GM04504 (cell line): ENCODE measurements around the gene DNMT3A.
A peak's percentile ranks its signal among the peaks of the same experiment; 100 is the strongest.

Experiments used
- DNase-seq: peaks from one replicate; pipeline ENCODE4 v3.0.0-alpha.2; 2012; ENCODE audit warnings: low read depth

DNMT3A gene

GRCh38 chr2:25343187-25343825, 1.6 kb upstream of the DNMT3A start:
- DNase-seq = no peak

DNA sequence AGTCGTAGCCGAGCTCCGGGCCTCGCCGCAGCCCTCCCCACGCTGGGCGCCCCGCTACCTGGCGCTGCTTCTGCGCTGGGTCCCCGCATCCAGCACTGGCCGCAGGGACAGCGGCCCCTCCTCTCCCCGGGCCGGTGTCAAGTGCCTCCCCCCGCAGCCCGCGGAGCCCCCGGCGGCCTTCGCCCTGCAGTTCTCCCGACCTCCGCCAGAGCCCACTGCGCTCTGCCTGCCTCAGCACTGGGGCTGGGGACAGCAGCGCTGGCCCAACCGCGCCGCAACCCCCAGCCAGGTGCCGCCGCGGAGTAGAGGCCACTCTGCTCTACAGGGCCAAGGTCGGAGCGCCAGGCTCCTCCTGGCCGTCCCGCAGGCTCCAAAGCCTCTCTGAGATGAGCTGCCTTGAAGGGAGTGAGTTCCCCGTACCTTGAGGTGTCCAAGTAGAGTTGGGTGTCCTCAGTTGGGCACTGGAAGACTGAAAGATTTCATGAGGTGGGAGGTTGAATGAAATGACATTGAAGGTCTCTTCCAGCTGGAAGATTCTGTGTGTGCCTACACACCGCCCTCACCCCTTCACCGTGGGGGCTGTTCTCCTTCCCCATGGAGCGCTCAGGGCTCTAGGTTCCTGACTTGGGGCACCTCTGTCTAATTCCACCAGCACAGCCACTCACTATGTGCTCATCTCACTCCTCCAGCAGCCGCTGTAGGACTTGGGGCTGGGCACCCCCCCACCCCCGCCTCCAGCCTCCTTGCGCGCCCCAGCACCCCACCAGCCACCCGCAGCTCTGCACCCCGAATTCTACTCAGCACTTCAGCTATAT, 854 bp upstream of the DNMT3A start:
- DNase-seq = peak; percentile 36

DNA sequence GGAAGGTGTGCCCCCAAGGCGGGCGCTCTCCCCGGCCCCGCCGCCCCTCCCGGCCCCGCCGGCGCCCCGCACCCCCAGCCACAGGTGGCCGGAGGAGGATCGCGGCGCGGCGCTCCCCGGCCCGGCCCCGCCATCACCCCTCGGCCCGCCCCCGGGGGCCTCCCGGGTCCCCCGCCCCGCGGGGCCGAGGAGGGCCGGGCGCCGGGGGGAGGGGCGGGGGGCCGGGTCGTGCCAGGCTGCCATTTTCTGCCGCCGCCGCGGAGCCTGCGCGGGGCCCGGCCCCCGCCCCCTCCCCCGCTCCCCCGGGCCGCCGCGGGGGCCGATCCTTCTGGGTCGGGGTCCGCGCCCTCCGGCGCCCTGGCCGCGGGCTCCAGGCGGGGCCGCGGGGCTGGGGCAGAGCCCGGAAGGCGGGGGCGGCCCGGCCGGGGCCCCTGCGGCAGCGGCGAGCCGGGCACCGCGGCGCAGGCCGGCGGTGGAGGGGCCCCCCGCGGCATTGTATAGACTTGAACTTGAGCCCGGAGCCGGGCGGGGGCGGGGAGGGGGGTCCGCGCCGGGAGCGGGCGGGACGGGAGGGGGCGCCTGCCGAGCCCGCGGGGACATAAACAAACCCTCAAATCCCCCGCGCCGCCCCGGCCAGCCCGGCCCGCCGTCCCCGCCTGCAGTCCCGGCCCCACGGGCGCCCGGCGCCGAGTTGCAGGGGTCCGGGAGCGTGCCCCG, 556 bp downstream of the DNMT3A start:
- DNase-seq = no peak

GRCh38 chr2:25340181-25340921, 1.4 kb downstream of the DNMT3A start:
- no peak for DNase-seq

- DNase-seq = no peak
These were observed 1.9 kb downstream of the DNMT3A start for GRCh38 chr2:25339791-25340180.

DNA sequence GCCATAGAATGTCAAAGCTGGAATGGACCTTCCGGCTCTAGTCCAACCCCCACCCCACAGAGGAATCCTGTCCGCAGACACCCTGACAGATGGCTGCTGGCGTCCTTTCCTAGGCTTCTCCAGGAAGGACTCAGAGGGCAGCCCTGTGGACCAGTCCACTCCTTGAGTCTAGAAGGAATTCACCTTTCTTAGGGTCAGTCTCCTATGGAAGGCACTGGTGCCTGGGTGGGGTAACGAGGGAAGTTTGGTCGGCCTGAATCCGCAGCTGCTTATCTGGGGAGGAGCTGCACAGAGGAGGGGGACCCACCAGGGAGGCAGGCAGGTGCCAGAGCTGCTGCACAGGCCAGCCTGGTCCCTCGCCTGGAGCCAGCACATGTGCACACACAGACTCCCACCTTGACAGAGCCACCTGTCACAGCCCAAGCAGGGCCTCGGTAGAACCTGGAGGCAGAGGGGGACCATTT, 2.5 kb downstream of the DNMT3A start:
- no peak for DNase-seq

GRCh38 chr2:25338401-25338800, 3.3 kb downstream of the DNMT3A start:
- no peak for DNase-seq

- DNase-seq = no peak
These were observed 3.8 kb downstream of the DNMT3A start for GRCh38 chr2:25337891-25338290.

DNA sequence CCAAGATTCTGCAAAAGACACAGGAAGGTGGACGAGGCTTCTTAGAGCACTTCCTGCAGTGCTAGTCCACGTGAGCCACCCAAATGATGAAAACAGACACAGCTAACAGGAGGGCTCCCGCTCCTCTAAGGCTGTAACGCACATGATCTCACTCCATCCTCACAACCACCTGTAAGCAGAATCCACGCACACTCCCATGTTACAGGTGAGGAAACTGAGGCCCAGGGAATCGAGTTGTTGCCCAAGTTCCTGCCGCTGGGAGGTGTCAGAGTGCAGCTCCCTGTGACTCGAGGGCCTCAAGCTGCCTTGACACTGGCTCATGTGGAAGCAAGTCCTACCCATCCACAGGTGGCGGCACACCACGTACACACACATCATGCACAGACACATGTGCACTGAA, 4.4 kb downstream of the DNMT3A start:
- DNase-seq = no peak

GRCh38 chr2:25336383-25336841, 5.3 kb downstream of the DNMT3A start:
- DNase-seq = no peak

DNA sequence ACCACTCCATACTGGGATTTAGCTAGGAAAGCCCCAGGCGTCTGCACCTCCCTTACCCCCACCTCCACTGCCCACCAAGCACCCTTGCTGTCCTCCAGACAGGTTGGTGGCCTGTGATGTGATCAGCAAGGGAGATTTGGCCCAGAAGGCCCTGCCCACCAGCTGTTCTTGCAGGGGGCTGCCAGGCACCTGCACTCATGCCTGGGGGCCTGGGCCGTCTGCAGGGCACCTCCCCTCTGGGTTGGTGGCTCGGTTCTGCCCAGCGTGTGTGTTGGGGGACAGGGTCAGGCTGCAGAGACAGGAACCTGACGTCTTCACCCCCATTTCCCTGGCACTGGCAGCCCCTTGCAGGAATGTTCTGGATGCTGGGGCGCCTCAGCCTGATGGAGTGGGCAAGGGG, 5.8 kb downstream of the DNMT3A start:
- DNase-seq = no peak

GRCh38 chr2:25335204-25335603, 6.5 kb downstream of the DNMT3A start:
- DNase-seq = no peak

DNA sequence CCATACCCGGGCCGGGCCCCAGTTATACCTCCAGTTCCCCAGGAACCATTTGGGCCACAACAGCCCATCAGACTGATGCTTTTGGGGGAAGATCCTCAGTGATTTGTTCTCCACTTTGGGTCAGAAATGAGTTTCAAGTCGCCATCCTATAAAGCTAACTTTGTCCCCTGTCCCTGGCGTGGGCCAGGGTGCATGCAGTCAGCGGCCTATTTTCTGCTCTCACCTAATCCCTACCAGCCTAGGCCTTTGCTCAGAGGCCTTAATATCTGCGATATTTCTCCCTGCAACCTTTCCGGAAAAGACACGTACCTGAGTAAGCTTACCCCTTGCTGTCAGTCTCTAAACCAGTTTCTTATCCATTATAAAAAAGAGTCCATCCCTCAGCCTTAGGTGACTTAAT, 7.2 kb downstream of the DNMT3A start:
- DNase-seq = no peak

GRCh38 chr2:25333981-25334380, 7.7 kb downstream of the DNMT3A start:
- DNase-seq = no peak

DNA sequence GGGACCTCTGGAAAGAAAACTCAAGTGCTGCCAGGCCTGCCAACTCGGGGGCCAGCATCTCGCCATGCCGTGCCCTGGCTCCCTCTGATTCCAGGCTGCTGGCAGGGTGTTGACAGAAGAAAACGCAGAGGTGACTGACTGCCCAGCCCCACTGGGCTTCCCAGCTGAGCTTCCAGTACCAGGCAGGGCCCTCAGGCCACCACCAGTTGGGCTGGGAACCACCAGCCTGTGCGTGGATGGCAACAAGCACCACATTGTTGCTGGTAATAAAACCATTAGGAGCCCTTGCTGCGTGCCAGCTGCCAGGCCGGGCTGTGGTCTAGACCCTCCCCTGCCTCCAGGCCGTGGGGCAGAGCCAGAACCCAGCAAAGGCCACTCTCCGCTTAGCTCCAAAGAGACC, 9.2 kb downstream of the DNMT3A start:
- no peak for DNase-seq

DNA sequence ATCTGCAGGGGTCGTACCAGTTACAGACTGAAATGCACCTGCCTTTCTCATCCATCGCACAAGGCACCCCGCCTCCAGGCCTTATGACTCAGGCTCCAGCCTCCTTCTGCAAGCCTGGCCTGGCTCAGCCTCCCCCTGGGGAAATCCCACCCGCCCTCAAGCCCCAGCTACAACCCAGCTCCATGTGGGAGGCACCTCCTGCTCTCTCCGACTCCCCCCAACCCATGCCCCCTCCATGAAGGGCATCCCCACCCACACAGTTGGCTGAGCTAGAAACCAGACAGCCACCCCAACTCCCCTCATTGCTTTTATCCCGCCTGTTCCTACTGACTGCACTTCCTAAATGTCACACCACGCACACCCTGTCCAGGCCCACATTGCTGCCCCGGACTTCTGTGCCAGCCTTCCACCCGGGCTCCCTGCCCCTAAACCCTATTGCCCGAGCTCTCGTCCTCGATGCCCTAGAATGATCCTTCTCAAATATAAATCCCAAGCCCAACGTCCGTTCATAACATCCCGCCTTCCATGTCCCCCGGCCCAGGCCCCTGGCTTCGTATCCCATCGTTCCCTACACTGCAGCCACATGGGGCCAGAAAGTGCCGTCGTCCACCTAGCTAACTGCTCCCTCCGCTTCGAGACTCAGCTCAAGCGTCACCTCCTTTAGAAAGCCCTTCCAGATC, 9.9 kb downstream of the DNMT3A start:
- no peak for DNase-seq

GRCh38 chr2:25330937-25331336, 10.8 kb downstream of the DNMT3A start:
- no peak for DNase-seq

DNA sequence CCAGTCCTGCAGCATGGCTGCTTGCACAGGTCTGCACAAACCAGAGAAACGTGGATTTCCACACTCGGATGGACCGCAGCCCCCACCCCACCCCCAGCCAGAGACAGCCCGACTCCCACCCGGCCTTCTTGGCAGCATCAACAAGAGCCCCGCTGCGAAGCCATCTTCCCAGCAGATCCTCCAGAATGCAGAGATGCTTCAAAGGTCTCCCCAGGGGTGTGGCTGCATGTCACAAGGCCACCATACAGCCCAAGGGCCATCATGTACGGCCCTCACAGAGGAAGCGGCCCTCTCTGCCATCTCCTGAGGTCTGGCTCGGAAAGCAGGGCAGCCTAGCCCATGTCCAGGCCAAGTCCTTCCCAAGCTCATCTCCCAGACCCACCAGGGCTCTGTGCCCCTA, 11.5 kb downstream of the DNMT3A start:
- DNase-seq = no peak

- no peak for DNase-seq
These were observed 13.3 kb downstream of the DNMT3A start for GRCh38 chr2:25328152-25329085.

- DNase-seq = no peak
These were observed 15.3 kb downstream of the DNMT3A start for GRCh38 chr2:25326326-25327013.
